ENCODE results near the gene PRR16. TPM values are rescaled to one million over a fixed set of nuclear protein-coding genes. Genes with fewer than 3 reads are reported as not detected.

Gene PRR16
- total and polyA plus RNA-seq, 2 experiments from 2014 or later = 1.0 to 1.7 TPM

- H3K27ac ChIP-seq (ENCODE audit: low read depth) = no peak overlapping the region
- no peaks in the 10 kb centered on the region for H3F3A ChIP-seq (replicated peaks; ENCODE audit: low read depth)
- TF ChIP-seq, protein P1, sequence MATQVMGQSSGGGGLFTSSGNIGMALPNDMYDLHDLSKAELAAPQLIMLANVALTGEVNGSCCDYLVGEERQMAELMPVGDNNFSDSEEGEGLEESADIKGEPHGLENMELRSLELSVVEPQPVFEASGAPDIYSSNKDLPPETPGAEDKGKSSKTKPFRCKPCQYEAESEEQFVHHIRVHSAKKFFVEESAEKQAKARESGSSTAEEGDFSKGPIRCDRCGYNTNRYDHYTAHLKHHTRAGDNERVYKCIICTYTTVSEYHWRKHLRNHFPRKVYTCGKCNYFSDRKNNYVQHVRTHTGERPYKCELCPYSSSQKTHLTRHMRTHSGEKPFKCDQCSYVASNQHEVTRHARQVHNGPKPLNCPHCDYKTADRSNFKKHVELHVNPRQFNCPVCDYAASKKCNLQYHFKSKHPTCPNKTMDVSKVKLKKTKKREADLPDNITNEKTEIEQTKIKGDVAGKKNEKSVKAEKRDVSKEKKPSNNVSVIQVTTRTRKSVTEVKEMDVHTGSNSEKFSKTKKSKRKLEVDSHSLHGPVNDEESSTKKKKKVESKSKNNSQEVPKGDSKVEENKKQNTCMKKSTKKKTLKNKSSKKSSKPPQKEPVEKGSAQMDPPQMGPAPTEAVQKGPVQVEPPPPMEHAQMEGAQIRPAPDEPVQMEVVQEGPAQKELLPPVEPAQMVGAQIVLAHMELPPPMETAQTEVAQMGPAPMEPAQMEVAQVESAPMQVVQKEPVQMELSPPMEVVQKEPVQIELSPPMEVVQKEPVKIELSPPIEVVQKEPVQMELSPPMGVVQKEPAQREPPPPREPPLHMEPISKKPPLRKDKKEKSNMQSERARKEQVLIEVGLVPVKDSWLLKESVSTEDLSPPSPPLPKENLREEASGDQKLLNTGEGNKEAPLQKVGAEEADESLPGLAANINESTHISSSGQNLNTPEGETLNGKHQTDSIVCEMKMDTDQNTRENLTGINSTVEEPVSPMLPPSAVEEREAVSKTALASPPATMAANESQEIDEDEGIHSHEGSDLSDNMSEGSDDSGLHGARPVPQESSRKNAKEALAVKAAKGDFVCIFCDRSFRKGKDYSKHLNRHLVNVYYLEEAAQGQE (IDR thresholded peaks at IDR 0.05; ENCODE audit: unreplicated experiment) = no peak
- no peak for TF ChIP-seq CTCF (conservative IDR thresholded peaks at IDR 0.05; ENCODE audit: low read depth in 2 of 2)
- no peak for TF ChIP-seq ETS1 (IDR thresholded peaks at IDR 0.05)
- TF ChIP-seq EZH2 (IDR thresholded peaks at IDR 0.05; ENCODE audit: low read depth, unreplicated experiment) = no peak
- TF ChIP-seq CREB1 (CRISPR knock-in tag; IDR thresholded peaks at IDR 0.05; ENCODE audit: low read depth) = no peak
- no peaks in the 10 kb centered on the region for H3K36me3 Mint-ChIP-seq (ENCODE audit: low read depth)
- H3K4me2 ChIP-seq = no peak overlapping the region
- H3K9me2 ChIP-seq (ENCODE audit: insufficient read depth) = no peaks in the 10 kb centered on the region
- DNase-seq (ENCODE audit: low spot score) (no peak), ATAC-seq (no peak)
- no peaks in the 10 kb centered on the region for H3K4me1 ChIP-seq (ENCODE audit: insufficient read depth)
- H3K4me3 Mint-ChIP-seq = no peak overlapping the region
- no peaks in the 10 kb centered on the region for H3K79me2 ChIP-seq (replicated peaks; ENCODE audit: insufficient read depth)
- H3K4me3 ChIP-seq = no peak overlapping the region
- no peaks in the 10 kb centered on the region for H4K20me1 ChIP-seq (replicated peaks; ENCODE audit: insufficient read depth)
- no peaks in the 10 kb centered on the region for H3K27me3 ChIP-seq (ENCODE audit: insufficient read depth)
- H3K9me3 Mint-ChIP-seq = no peaks in the 10 kb centered on the region; the same call in 2 of the 3 replicates
- H3K36me3 ChIP-seq (ENCODE audit: insufficient read depth) = no peaks in the 10 kb centered on the region
- H3K27me3 Mint-ChIP-seq (ENCODE audit: insufficient read depth, low read depth, poor library complexity) = no peaks in the 10 kb centered on the region
- no peak overlapping the region for H2AFZ ChIP-seq
- H3K4me1 Mint-ChIP-seq = no peaks in the 10 kb centered on the region; the same call in 2 of the 3 replicates
- H3K27ac Mint-ChIP-seq = no peak overlapping the region
Observed at GRCh38 chr5:120604884-120605283, 140.8 kb downstream of the PRR16 start.

DNA sequence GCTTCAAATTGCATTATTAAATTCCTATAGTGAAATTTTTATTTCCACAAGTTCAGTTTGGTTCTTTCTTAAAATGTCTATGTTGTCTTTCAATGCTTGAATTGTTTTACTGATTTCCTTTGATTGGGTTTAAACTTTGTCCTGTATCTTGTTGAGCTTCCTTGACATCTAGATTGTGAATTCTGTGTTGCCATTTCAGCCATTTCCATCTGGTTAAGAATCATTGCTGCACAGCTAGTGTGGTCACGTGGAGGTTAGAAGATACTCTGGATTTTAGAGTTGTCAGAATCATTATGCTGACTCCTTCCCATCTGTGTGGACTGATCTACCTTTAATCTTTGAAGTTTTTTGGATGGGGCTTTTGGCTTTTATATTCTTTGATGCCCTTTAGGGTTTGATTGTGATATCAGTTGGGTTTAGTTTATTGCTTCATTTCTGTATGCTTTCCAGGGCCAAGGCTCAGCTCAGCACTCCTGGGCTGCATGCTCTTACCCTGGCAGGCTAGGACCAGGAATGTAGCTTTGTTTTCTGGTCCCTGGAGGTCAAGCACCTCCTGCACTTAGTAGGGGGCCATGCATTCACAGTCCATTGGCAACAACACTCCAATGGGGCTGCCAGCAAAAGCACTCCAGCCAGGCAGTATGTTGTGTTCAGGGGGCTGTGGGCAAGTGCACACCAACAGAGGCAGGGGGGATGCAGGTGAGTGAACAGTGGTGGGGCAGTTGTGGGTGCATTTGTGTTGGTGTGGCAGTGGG, 141.4 kb downstream of the PRR16 start:
- no peaks in the 10 kb centered on the region for H3K79me2 ChIP-seq (replicated peaks; ENCODE audit: insufficient read depth)
- Mint-ChIP-seq H3K9me3 (no peaks in the 10 kb centered on the region; the same call in 2 of the 3 replicates), H3K4me3 (no peak overlapping the region), H3K27me3 (ENCODE audit: insufficient read depth, low read depth, poor library complexity) (no peaks in the 10 kb centered on the region), H3K27ac (no peak overlapping the region), H3K4me1 (no peaks in the 10 kb centered on the region; the same call in 2 of the 3 replicates), H3K36me3 (ENCODE audit: low read depth) (no peaks in the 10 kb centered on the region)
- no peaks in the 10 kb centered on the region for H3K27me3 ChIP-seq (ENCODE audit: insufficient read depth)
- ATAC-seq (peak; percentile 76), DNase-seq (ENCODE audit: low spot score) (no peak)
- no peaks in the 10 kb centered on the region for H3K4me1 ChIP-seq (ENCODE audit: insufficient read depth)
- H3K27ac ChIP-seq (ENCODE audit: low read depth) = no peak overlapping the region
- H3K4me3 ChIP-seq = no peak overlapping the region
- no peaks in the 10 kb centered on the region for H3K9me2 ChIP-seq (ENCODE audit: insufficient read depth)
- H4K20me1 ChIP-seq (replicated peaks; ENCODE audit: insufficient read depth) = no peaks in the 10 kb centered on the region
- H2AFZ ChIP-seq = no peak overlapping the region
- no peaks in the 10 kb centered on the region for H3F3A ChIP-seq (replicated peaks; ENCODE audit: low read depth)
- no peak overlapping the region for H3K4me2 ChIP-seq
- H3K36me3 ChIP-seq (ENCODE audit: insufficient read depth) = no peaks in the 10 kb centered on the region
- TF ChIP-seq STAT1 (IDR thresholded peaks at IDR 0.05; ENCODE audit: unreplicated experiment) = no peak
- TF ChIP-seq, protein P2, sequence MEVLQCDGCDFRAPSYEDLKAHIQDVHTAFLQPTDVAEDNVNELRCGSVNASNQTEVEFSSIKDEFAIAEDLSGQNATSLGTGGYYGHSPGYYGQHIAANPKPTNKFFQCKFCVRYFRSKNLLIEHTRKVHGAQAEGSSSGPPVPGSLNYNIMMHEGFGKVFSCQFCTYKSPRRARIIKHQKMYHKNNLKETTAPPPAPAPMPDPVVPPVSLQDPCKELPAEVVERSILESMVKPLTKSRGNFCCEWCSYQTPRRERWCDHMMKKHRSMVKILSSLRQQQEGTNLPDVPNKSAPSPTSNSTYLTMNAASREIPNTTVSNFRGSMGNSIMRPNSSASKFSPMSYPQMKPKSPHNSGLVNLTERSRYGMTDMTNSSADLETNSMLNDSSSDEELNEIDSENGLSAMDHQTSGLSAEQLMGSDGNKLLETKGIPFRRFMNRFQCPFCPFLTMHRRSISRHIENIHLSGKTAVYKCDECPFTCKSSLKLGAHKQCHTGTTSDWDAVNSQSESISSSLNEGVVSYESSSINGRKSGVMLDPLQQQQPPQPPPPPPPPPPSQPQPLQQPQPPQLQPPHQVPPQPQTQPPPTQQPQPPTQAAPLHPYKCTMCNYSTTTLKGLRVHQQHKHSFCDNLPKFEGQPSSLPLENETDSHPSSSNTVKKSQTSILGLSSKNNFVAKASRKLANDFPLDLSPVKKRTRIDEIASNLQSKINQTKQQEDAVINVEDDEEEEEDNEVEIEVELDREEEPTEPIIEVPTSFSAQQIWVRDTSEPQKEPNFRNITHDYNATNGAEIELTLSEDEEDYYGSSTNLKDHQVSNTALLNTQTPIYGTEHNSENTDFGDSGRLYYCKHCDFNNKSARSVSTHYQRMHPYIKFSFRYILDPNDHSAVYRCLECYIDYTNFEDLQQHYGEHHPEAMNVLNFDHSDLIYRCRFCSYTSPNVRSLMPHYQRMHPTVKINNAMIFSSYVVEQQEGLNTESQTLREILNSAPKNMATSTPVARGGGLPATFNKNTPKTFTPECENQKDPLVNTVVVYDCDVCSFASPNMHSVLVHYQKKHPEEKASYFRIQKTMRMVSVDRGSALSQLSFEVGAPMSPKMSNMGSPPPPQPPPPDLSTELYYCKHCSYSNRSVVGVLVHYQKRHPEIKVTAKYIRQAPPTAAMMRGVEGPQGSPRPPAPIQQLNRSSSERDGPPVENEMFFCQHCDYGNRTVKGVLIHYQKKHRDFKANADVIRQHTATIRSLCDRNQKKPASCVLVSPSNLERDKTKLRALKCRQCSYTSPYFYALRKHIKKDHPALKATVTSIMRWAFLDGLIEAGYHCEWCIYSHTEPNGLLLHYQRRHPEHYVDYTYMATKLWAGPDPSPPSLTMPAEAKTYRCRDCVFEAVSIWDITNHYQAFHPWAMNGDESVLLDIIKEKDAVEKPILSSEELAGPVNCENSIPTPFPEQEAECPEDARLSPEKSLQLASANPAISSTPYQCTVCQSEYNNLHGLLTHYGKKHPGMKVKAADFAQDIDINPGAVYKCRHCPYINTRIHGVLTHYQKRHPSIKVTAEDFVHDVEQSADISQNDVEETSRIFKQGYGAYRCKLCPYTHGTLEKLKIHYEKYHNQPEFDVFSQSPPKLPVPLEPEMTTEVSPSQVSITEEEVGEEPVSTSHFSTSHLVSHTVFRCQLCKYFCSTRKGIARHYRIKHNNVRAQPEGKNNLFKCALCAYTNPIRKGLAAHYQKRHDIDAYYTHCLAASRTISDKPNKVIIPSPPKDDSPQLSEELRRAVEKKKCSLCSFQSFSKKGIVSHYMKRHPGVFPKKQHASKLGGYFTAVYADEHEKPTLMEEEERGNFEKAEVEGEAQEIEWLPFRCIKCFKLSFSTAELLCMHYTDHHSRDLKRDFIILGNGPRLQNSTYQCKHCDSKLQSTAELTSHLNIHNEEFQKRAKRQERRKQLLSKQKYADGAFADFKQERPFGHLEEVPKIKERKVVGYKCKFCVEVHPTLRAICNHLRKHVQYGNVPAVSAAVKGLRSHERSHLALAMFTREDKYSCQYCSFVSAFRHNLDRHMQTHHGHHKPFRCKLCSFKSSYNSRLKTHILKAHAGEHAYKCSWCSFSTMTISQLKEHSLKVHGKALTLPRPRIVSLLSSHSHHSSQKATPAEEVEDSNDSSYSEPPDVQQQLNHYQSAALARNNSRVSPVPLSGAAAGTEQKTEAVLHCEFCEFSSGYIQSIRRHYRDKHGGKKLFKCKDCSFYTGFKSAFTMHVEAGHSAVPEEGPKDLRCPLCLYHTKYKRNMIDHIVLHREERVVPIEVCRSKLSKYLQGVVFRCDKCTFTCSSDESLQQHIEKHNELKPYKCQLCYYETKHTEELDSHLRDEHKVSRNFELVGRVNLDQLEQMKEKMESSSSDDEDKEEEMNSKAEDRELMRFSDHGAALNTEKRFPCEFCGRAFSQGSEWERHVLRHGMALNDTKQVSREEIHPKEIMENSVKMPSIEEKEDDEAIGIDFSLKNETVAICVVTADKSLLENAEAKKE (CRISPR knock-in tag; IDR thresholded peaks at IDR 0.05) = no peak

Data from GM23338 (cell line).